Osteocyte (in vitro differentiated cells): ENCODE data around the gene OR4D2. TPM values are rescaled to one million over a fixed set of nuclear protein-coding genes. Genes with fewer than 3 reads are reported as not detected.
A peak's percentile ranks its signal among the peaks of the same experiment; 100 is the strongest.

Source experiments
- DNase-seq: peaks from one replicate; pipeline ENCODE4 v3.0.0; 2021; ENCODE audit warnings: mixed read lengths; ENCODE audit not compliant: unreplicated experiment; ENCODE audit errors: extremely low spot score
- H3K27ac Mint-ChIP-seq: one replicate; pipeline ENCODE4 v1.8.0; 2021; ENCODE audit warnings: mild to moderate bottlenecking, mixed read lengths; ENCODE audit not compliant: unreplicated experiment
- H3K27me3 Mint-ChIP-seq: one replicate; pipeline ENCODE4 v1.8.0; 2021; ENCODE audit warnings: mixed read lengths; ENCODE audit not compliant: unreplicated experiment
- H3K36me3 Mint-ChIP-seq: one replicate; pipeline ENCODE4 v1.8.0; 2021; ENCODE audit warnings: mixed read lengths; ENCODE audit not compliant: unreplicated experiment
- H3K4me1 Mint-ChIP-seq: one replicate; pipeline ENCODE4 v1.8.0; 2021; ENCODE audit warnings: mixed read lengths; ENCODE audit not compliant: unreplicated experiment
- H3K4me3 Mint-ChIP-seq: one replicate; pipeline ENCODE4 v1.8.0; 2021; ENCODE audit warnings: mild to moderate bottlenecking, moderate library complexity, mixed read lengths; ENCODE audit not compliant: unreplicated experiment
- H3K9me3 Mint-ChIP-seq: one replicate; pipeline ENCODE4 v1.8.0; 2021; ENCODE audit warnings: mixed read lengths; ENCODE audit not compliant: unreplicated experiment
- CTCF ChIP-seq: fragments of 200-600 bp; sonication (generic); IDR thresholded peaks from 2 replicates; pipeline ENCODE4 v1.5.0; 2021; ENCODE audit warnings: antibody characterized with exemption, mild to moderate bottlenecking, moderate library complexity
- total RNA-seq: library from RNA; stranded (reverse); gene quantifications from 2 replicates; pipeline ENCODE4 v1.2.1, GENCODE V29; 2021

OR4D2 gene
- total RNA-seq, 1 donor from 2014 or later = not detected

GRCh38 chr17:58196610-58197009 lies 29.8 kb downstream of the OR4D2 start:
- no peak for DNase-seq
- Mint-ChIP-seq H3K27ac (no peak overlapping the region), H3K4me1 (no peaks in the 10 kb centered on the region), H3K9me3 (no peaks in the 10 kb centered on the region), H3K36me3 (no peaks in the 10 kb centered on the region), H3K27me3 (peaks cover 6% of the 10 kb centered on the region), H3K4me3 (no peak overlapping the region)
- no peak for TF ChIP-seq CTCF

DNA sequence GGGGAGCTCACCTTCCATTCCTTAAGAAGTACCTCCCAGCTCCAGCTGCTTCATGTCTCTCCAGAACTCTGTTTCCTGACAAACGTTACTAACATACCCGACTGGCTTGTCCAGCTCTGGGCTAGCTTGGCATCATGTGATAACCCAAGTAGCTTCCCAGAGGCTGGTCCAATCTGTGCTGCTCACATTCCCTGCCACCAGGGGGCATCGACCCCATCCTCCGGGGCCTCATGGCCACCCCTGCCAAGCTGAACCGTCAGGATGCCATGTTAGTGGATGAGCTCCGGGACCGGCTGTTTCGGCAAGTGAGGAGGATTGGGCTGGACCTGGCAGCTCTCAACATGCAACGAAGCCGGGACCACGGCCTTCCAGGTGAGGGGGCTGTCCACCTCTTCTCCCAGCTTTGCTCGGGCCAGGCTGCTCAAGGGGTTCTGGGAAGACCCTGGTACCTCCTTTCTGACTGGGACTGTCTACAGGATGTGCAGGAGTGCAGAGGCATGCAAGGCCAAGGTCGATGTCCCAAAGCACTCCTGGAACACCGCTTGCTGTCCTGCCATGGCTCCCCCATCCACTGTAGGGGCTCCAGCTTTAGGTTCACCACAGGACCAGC lies 33.3 kb downstream of the OR4D2 start:
- H3K27me3 Mint-ChIP-seq = peaks cover 6% of the 10 kb centered on the region
- no peaks in the 10 kb centered on the region for H3K9me3 Mint-ChIP-seq
- no peaks in the 10 kb centered on the region for H3K36me3 Mint-ChIP-seq
- no peak for DNase-seq
- TF ChIP-seq CTCF = peak; percentile 54
- H3K4me3 Mint-ChIP-seq = no peak overlapping the region
- H3K27ac Mint-ChIP-seq = no peak overlapping the region
- no peaks in the 10 kb centered on the region for H3K4me1 Mint-ChIP-seq

GRCh38 chr17:58202859-58203258 lies 36.1 kb downstream of the OR4D2 start:
- no peak overlapping the region for H3K4me3 Mint-ChIP-seq
- DNase-seq = no peak
- peaks cover 3% of the 10 kb centered on the region for H3K27me3 Mint-ChIP-seq
- TF ChIP-seq CTCF = no peak
- no peaks in the 10 kb centered on the region for H3K9me3 Mint-ChIP-seq
- H3K27ac Mint-ChIP-seq = no peak overlapping the region
- peaks cover 1% of the 10 kb centered on the region for H3K36me3 Mint-ChIP-seq
- H3K4me1 Mint-ChIP-seq = no peaks in the 10 kb centered on the region

GRCh38 chr17:58204796-58205195 lies 38.0 kb downstream of the OR4D2 start:
- TF ChIP-seq CTCF = no peak
- H3K4me1 Mint-ChIP-seq = no peaks in the 10 kb centered on the region
- H3K27ac Mint-ChIP-seq = no peak overlapping the region
- no peak for DNase-seq
- no peaks in the 10 kb centered on the region for H3K9me3 Mint-ChIP-seq
- H3K4me3 Mint-ChIP-seq = no peak overlapping the region
- peaks cover 3% of the 10 kb centered on the region for H3K27me3 Mint-ChIP-seq
- peaks cover 10% of the 10 kb centered on the region for H3K36me3 Mint-ChIP-seq

GRCh38 chr17:58205936-58206335 lies 39.2 kb downstream of the OR4D2 start:
- H3K4me3 Mint-ChIP-seq = no peak overlapping the region
- H3K27me3 Mint-ChIP-seq = no peaks in the 10 kb centered on the region
- TF ChIP-seq CTCF = no peak
- H3K27ac Mint-ChIP-seq = no peak overlapping the region
- H3K9me3 Mint-ChIP-seq = no peaks in the 10 kb centered on the region
- peak; percentile 65 for DNase-seq
- no peaks in the 10 kb centered on the region for H3K4me1 Mint-ChIP-seq
- peaks cover 17% of the 10 kb centered on the region for H3K36me3 Mint-ChIP-seq
